Right lung (tissue), 5 donors: ENCODE data around the gene COL4A2. TPM values are rescaled to one million over a fixed set of nuclear protein-coding genes. Genes with fewer than 3 reads are reported as not detected.
"Not testable (repeated sequence)": the region's sequence is repeated elsewhere in the genome, so short reads cannot be mapped to it uniquely, and the experiment has no call there.

Experiments used
- DNase-seq, 2 donors: peaks; one replicate each; pipeline ENCODE4 v3.0.0-alpha.2; 2013
- polyA plus RNA-seq, 5 donors: library from polyadenylated mRNA; unstranded; fragments of 120-200 nt; gene quantifications; one replicate each; pipeline versions ENCODE4 v1.2.1 to v1.2.3, GENCODE V29; 2013; ENCODE audit warnings: inconsistent platforms in 1 of 5, low replicate concordance in 1 of 5; ENCODE audit not compliant: insufficient read length in 5 of 5, insufficient read depth in 1 of 5

Gene COL4A2
- polyA plus RNA-seq, 5 donors = 251 to 483 (median 304) TPM

DNA sequence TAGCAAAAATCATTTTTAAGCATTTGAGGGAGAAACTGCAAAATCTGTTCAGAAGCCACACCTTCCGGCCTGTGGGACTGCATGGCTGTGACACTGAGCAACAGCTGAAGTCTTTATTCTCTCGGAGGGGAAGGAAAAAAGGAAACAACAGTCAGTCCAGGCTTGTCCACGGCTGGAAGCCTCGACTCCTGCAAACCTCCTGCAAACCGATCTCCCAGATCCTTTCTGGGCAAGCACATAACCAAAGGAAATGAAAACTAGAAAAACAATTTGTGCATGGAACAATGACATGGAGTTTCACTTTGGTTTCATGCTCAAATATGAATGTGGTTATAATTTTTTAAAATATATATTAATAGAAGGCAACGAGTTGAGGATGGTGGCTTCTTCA lies 1.1 kb upstream of the COL4A2 start:
- DNase-seq = no peak

DNA sequence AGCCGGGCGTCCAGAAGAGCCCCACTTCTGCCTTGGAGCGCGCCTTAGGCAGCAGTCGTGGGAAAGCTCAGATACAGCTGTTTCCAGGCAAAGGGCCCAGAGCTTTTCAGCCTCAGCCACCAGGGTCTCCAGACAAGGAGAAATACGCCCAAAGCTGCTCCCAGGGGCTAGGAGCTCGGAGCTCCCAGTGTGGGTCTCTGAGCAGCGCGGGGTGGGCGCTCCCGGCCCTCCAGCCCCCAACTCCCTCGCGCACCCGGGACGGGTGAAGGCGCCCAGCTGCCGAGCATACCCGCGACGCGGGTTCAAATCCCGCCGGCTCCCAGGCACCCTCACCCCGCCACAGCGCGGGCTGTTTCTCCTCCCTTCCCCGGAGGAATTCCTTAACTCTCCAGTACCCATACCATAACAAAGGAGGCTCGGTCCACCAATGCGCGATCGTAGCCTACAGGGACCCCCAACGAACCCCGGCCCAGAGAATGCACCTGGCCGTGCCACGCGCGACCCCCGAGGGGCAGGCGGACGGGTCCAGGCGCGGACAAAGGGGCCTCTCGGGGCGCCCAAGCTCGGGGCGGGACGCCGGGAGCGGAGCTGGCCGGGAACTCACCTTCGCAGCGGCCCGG lies 634 bp upstream of the COL4A2 start:
- no peak for DNase-seq

DNA sequence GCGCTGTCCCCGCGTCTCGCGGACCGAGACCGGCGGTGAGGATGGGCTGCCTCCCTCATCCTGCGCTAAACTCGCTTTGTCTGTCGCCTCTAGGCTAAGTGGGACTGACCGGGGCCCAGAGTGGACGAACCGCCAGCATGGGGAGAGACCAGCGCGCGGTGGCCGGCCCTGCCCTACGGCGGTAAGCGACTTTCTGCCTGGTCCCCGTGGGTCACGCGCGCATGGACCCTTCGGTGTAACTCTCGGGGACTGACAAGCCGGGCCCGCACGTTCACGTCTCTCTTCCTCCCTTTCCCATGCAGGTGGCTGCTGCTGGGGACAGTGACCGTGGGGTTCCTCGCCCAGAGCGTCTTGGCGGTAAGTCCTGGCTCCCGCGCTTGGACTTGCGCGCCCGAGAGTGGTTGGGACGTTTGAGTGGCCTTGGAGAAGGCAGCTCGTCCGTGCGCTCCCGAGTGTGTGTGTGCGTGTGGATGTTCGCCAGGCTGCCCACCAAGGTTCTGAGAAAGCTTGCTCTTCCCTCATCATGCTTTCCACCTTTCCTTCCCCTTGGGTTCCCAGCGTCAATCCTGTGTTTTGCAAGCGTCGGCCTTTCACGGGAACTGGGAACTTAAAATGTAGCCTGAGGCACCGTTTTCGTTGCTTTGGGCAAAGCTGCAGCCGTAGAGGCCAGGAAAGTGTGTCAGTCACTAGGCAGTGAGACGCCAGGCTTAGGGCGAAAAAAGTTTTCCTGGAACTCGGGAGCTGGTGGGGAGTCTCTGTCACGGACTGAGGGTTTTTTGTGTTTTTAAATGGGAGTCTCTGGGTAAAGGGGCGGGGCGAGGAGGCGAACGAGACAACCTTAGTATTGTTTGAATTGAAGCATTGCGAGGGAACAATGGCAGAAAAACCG lies 927 bp downstream of the COL4A2 start:
- DNase-seq = no peak

GRCh38 chr13:110308656-110309359 lies 1.7 kb downstream of the COL4A2 start:
- DNase-seq = no peak

GRCh38 chr13:110309661-110310524 lies 2.8 kb downstream of the COL4A2 start:
- no peak for DNase-seq

DNA sequence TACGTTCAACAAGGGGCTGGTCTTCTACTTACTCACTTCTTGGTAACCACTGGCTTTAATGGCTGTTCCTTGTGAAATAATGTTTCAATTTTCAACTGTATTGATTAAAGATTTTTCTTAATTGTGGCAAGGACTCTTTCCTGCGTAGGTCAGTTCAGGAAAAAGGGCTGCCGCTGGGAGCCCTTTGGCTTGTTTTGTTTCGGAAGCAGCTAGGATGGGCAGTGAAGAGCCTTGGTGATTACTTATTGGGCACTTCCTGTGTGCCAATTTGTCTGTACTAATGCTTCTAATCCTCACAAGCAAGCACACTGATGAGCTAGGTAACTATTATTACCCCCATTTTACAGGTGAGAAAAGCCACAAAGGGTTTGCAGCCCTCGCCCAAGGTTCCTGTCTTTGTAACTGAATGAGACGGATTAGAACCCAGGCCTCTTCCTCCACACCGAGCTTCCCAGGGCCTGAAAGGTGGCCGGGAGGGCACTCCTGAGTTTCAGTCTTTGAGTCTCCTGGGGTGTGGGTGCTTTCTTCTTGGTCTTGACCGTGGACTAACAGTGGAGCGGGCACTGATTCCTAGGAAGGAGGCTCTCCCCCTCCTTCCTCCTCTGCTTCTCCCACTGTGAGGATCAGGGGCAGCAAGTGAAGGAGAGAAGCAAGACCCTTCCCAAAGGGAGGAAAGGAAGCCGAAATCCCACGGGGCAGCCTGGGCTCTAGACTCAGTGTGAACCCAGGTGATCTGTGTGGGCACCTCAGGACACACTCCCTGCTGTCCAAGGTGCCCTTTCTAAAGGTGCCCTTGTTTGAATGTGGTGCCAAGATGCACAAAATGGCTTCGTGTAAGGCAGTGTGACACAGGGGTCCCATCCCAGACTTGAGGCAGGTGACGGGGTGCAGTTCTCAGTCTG lies 3.7 kb downstream of the COL4A2 start:
- no peak for DNase-seq

DNA sequence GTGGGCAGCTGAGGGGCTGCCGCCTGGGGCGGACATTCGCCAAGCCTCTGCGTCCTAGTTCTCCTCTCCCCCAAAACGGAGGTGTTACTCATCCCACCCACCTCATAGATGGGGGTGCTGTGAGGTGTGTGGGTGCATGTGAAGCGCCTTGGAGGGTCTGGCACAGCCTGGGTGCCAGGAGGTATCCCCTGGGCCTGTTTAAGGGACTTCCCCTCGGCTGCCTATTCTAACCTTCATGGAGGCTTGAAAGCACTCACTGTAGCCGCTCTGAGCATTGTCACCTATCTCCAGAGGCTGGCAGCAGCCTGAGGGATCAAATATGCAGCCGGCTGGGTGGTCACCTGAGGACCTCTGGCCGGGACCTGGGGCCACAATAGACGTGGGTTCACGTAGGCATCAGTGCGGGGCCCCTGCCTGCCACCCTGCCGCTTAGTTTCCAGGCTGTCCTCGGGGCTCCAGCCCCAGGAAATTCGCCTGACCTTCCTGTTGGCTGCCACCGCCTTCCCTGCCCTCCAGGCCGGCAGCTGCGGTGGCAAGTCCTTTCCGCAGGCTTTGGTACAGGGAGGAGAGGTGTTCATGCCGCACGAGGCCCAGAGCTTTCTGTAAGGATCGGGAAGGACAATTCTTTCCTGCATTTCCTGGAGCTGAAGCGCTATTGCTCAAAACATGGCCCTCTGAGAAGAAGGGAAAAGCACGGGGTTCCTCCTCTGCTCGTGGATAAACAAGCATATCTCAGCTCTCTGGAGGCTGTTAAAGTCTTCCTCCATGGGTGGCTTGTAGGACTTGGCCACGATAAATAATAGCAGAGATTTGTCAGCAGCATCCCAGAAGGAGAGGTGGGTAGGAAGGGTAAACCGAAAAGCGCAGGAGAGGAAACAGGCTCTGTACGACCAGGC lies 4.6 kb downstream of the COL4A2 start:
- no peak for DNase-seq

GRCh38 chr13:110312339-110313031 lies 5.4 kb downstream of the COL4A2 start:
- DNase-seq = no peak

DNA sequence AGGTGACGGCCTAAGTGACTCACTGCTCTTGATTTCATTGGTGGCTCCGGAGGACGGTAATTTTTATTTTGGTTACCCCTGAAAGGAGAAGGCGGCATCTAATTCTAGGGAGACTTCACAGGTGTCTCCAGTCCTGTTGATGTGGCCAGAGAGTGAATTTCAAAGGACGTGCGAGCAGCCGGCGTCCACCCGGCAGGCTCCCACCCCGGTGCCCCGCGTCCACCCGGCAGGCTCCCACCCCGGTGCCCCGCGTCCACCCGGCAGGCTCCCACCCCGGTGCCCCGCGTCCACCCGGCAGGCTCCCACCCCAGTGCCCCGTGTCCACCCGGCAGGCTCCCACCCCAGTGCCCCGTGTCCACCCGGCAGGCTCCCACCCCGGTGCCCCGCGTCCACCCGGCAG lies 6.2 kb downstream of the COL4A2 start:
- DNase-seq = not testable (repeated sequence)

- not testable (repeated sequence) for DNase-seq
These were observed 6.6 kb downstream of the COL4A2 start for GRCh38 chr13:110313733-110314132.

GRCh38 chr13:110314516-110315245 lies 7.6 kb downstream of the COL4A2 start:
- no peak for DNase-seq

GRCh38 chr13:110316196-110316595 lies 9.1 kb downstream of the COL4A2 start:
- no peak for DNase-seq

DNA sequence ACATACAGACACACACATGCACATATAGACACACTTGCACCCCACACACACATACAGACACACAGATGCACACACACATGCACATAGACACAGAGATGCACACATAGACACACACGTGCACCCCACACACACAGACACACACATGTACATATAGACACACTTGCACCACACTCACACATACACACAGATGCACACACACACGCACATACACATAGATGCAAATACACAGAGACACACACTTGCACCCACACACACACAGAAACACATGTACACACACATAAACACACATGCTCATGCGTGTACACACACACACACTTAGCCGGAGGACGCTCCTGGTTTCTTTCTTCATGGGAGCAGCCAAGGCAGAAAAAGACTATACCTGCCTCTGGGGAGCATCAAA lies 10.0 kb downstream of the COL4A2 start:
- DNase-seq = no peak

DNA sequence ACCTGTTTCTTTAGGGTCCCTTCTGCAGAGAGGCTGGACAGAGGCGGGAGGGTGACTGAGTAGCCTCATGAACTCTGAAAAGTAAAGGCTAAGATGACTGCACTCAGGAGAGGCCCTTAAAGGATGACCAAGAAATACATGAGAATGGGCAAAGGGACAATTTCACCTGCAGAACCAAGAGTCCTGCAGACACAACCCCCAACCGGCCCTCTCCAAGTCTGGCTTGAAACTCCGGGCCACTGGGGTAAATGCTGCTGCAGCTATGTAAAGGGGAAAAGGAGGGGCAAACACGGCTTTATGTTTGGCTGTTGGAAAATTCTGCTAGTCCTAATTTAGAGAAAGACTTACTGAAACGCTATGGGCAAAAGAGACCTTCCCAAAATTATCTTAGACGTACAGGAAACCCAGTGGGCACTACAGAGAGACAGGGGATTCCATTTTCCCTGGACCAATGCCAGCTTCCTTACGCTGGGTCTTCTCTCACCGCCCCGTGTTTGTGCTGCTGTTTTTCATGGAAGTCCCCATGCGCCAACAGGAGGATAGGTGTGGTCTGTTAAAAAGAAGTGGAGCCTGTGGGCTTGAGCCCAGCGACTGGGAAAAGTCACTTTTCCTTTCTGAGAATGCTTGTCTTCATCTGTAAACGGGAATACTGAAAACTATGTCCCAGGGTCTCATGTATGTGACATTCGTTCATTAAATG lies 10.6 kb downstream of the COL4A2 start:
- DNase-seq = no peak

DNA sequence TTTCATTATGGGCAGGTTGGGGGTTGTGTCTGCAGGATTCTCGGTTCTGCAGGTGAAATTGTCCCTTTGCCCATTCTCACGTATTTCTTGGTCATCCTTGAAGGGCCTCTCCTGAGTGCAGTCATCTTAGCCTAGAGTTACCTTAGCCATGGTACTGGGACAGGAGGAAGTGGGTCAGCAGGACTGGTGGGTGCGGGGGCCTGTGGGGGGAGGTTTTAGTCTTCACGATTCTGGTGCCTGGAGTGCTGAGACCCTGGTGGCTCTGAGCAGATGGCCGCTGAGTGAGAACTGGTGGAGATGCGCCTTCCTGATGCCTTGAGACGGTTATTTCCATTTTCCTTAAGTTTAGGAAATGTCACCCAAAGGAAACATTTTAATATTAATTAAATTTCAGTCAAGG lies 11.8 kb downstream of the COL4A2 start:
- DNase-seq = no peak

- no peak for DNase-seq
These were observed 12.3 kb downstream of the COL4A2 start for GRCh38 chr13:110319397-110319773.

GRCh38 chr13:110319774-110320509 lies 12.9 kb downstream of the COL4A2 start:
- DNase-seq = no peak
